DMS53 treated with DMSO at 0.1 percent for 48 hours (cell line): ENCODE data around the gene LRRD1.
A peak's percentile ranks its signal among the peaks of the same experiment; 100 is the strongest.
"Not testable (repeated sequence)": the region's sequence is repeated elsewhere in the genome, so short reads cannot be mapped to it uniquely, and the experiment has no call there.

Source experiments
- DNase-seq: peaks from one replicate; lab custom pipeline; 2025; ENCODE audit not compliant: unreplicated experiment; lab: John Stamatoyannopoulos, UW

LRRD1 gene

GRCh38 chr7:92142791-92143190 is 36.2 kb downstream of the LRRD1 start:
- DNase-seq = not testable (repeated sequence)

GRCh38 chr7:92141161-92141560 is 37.8 kb downstream of the LRRD1 start:
- no peak for DNase-seq

DNA sequence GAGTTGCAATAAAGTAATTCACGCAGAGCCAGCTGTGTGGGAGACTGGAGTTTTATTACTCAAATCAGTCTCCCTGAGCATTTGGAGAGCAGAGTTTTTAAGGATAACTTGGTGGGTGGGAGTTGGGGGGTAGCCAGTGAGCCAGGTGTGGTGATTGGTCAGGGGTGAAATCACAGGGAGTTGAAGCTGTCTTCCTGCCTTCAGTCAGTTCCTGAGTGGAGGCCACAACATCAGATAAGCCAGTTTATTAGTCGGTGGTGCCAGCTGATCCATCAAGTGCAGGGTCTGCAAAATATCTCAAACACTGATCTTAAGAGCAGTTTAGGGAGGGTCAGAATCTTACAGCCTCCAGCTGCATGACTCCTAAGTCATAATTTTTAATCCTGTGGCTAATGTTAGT is 41.4 kb downstream of the LRRD1 start:
- DNase-seq = no peak

DNA sequence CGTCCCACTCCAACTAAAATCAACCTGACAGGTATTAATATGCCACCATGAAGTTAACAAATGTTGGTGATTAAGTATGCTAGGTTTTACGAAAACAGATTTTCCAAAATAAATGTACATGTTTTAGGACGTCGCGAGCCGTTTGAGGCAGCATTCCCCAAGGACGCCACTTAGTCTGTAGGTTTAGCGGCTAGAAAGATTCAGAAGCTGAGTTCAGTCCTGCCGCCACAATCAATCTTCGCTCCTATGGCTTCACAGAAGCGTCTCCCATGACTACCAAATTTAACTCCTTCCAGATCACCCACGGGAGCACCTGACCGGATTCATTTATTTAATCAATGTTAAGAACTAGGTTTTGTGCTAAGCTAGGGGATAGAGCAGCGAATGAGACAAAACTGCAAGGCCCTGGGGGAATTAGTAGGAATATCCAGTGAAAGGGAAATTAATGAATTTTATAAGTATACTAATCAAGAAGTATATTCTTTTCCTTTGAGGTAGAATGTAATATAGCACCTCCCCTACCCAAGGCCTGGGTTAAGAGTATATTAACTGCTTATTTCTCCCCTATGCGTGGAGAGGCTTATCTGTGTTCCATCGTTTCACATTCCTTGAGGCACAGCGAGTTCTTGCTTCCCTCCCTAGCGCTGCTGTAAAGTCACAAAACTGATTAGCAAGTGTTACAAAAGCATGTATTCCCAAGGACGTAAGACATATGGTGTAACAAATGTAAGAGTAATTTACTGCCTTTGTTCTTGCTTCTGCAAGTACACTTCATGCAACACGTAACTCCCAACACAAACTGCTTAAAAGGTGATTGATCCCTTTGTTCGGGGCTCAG is 43.7 kb downstream of the LRRD1 start:
- peak; percentile 66 for DNase-seq

- peak; percentile 92 for DNase-seq
Measured at GRCh38 chr7:92134271-92135051, 44.5 kb downstream of the LRRD1 start, which contains the start of gene CYP51A1. CYP51A1 (minus strand) TSS chr7:92134477; CDS start chr7:92134364, 113 bp downstream.

DNA sequence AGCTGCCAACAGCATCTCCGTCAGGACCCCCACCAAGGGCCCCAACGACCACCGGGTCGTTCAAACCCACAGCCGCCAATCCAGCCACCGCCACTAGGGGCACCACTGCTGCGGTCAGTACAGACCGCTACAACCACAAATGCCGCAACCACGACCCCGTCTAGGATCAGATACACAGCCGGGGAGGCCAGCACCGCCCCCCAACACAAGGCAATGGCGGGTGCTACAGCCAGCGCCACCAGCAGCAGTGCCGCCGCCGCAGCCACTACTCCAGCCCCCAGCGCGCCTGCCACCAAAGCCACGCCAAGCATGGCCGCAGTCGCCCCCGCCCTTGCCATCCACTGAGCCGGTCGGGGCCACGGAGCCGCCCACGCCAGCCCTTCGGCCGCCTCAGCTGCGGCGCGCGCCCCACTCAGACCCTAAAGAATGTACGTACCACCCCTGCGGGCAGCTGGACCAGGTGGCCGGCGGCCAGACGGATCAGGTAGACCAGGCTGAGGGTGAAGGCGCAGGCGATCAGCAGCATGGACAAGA is 45.1 kb downstream of the LRRD1 start:
- peak; percentile 53 for DNase-seq

GRCh38 chr7:92133133-92133736 is 45.7 kb downstream of the LRRD1 start:
- peak; percentile 53 for DNase-seq

DNA sequence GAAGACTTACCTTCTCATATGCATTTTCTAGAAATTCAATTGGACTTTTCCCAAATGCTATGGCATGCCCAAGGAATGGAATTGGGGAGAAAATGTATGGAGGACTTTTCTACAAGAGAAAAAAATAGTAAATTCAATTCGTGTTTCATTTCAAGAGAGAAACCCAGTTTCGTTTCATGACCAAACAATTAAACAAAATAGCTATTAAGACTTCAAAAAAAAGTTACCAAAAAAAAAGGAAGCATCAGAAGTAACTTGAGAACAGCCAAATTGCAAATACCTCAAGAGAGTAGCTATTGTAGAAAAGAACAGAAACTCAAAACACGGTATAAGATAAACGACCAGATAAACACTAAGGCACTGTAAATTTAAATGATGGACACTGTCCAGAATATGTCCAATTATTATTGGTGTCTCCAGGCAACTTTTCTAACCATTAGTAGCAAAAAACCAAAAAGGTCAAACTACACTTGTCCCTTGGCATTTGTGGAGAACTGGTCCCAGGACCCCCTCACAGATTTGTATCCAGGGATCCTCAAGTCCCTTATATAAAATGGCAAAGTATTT is 47.1 kb downstream of the LRRD1 start:
- DNase-seq = no peak

DNA sequence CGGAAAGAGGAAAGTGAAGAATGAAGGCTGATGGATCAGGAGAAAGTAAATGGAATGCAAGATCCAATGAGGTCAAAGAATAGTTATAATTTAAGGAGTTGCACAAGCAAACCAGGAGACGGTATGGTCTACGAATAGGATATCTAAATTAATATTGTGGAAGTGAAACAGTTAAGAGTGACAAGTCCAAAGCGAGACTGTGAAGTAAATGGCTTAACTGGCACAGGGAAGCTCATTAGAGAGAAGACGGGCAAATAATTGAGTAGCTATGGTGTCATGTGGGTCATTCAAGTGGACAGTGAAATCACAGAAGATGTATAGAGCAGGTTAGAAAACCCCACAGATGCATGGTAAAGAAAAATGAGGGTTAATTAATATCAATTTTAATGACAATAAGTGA is 47.8 kb downstream of the LRRD1 start:
- no peak for DNase-seq

DNA sequence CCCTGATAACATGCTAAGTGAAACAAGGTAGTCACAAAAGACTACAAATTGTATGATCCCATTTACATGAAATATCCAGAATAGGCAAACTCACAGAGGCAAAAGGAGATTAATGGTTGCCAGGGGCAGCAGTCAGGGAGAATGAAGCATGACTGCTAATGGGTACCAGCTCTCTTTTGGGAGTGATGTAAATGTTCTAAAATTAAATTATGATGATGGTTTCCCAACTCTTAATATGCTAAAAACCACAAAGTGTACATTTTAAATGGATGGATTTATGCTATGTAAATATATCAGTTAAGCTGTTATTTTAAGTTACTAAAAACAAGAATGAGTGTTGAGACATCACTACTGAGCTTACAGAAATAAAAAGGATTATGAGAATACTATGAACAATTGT is 57.3 kb downstream of the LRRD1 start:
- no peak for DNase-seq

DNA sequence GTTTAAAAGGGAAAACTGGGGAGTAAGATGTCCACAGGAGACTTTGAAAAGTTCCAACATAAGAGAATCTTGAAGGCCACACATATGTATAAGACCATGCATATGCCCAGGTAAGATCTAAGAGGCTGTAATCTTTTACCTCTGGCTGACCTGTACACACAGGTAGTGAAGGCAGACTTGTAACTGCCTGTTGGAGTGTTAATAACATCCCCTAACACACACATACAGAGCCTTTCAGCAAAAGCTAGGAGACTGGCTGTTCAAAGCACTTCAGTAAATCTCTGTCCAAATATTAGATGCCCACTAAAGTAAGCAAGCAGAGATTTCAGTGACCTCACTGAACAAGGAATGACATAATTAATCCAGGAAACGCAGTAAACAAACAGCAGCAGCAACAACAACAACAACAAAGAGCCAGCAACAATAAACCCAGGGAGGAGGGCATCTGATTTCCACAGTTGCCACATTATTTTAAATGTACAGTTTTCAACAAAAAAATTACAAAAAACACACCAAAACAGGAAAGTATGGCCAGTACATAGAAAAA is 59.7 kb downstream of the LRRD1 start:
- peak; percentile 94 for DNase-seq

- no peak for DNase-seq
Measured at GRCh38 chr7:92116949-92117348, 62.0 kb downstream of the LRRD1 start.

- DNase-seq = no peak
Measured at GRCh38 chr7:92115821-92116220, 63.1 kb downstream of the LRRD1 start.

DNA sequence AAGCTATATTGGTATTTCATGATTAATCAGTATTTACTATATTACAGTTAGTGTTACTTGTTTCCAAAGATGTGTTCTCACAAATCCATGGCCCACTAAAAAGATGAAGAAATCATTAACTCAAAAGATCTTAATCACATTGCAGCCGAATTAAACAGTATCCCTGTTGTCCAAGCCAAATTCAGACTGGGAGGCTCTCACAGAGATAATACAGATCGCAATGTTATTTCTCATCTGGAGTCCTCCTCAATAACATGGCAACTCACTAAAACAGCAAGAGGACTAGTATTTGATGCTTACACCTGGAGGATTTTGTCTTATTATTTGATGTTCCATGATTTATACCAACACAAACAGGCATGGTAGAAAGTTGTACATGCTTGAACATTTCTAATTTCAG is 68.1 kb downstream of the LRRD1 start:
- no peak for DNase-seq

DNA sequence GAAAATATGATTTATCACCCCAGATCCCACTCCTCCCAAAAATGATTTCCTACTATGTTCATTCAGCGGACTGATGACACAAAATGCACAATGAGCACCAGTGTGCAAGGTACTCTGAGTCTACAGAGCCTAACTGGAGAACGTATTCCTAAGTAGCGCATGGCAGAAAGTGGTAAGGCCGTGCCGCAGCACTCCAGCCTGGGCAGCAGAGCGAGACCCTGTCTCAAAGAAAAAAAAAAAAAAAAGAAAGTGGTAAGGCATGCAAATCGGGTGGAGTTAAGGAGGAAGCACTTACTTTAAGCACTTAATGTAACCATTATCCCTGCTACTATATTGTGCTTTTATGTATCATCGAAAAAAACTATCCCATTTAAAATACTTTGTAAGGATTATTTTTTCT is 70.1 kb downstream of the LRRD1 start:
- DNase-seq = no peak

- DNase-seq = not testable (repeated sequence)
Measured at GRCh38 chr7:92102862-92103261, 76.1 kb downstream of the LRRD1 start.

GRCh38 chr7:92100534-92100933 is 78.4 kb downstream of the LRRD1 start:
- no peak for DNase-seq

DNA sequence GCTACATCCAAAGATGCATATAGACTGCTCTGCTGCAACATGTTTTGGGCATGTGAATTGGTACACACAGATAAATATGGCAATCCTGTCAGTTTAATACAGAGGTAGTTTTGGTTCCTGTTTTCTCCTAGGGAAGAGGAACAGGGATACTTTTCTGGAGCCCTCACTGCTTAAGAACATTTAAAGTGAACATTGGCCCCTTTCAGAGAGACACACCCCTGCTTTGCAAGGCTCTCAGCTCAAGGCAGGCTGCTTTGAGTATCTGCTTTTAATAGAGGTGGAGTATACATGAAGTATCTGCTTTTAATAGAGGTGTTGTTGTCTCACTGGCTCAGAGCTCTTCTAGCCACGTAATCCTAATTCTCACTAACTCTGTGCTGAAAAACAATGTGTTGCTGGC is 83.6 kb downstream of the LRRD1 start:
- DNase-seq = no peak
